ENCODE measurements around the gene RET. TPM values are rescaled to one million over a fixed set of nuclear protein-coding genes. Genes with fewer than 3 reads are reported as not detected.

Gene RET
- total RNA-seq, 1 donor from 2014 or later: 1.1 TPM

DNA sequence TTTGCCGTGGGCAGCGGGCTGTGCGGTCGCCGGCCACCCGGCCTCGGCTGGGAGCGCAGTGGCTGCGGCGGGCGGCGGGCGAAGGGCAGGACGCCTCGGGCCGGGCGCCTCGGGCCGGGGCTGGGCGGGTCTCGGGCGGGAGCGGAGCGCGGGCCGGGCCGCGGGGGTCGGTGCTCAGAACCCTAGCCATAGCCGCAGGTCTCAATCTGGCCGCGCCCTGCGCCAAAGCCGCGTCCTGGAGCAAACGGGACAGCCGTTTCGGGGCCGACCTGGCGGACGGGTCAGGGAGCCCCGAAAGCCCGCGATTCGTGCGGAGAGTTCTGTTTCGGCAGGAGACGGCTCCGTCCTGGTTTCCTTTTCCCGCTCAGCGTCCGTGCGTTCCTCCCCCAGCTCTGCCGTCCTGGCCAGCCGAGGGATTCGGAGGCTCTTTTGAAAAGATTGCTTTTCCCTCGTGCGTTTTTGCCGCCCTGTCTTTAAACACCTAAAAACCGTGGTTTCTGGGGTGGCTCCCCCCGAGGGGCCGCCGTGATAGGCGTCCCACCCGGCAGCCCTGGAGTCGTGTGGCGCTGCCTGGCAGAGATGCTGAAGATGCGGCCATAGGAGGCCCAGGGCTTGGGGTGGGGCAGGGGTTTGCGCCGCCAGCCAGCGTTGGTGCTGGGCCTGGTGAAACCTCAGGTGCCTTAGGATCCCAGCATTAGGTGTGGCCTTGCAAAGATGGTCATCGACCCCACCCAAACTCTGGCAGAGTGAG is 727 bp downstream of the RET start:
- no peak for TF ChIP-seq CTCF (IDR thresholded peaks at IDR 0.05; ENCODE audit: insufficient read depth, low read depth, low read length)
- TF ChIP-seq EZH2 (IDR thresholded peaks at IDR 0.05; ENCODE audit: insufficient read depth, low read length): no peak
- no peaks in the 10 kb centered on the region for H3K4me1 ChIP-seq (ENCODE audit: insufficient read depth, low read length)
- Mint-ChIP-seq H3K9me3 (ENCODE audit: unreplicated experiment) (no peaks in the 10 kb centered on the region), H3K4me3 (ENCODE audit: unreplicated experiment) (peak overlapping the region; percentile 67), H3K27me3 (ENCODE audit: low read depth, unreplicated experiment) (peaks cover 73% of the 10 kb centered on the region), H3K4me1 (ENCODE audit: low read depth, unreplicated experiment) (no peaks in the 10 kb centered on the region), H3K36me3 (ENCODE audit: low read depth, unreplicated experiment) (no peaks in the 10 kb centered on the region), H3K27ac (ENCODE audit: unreplicated experiment) (no peak overlapping the region)
- H3K79me2 ChIP-seq (ENCODE audit: insufficient read depth, low read length): no peaks in the 10 kb centered on the region
- no peak for FAIRE-seq
- DNase-seq (ENCODE audit: low read depth): no peak
- H4K20me1 ChIP-seq (ENCODE audit: insufficient read depth, low read length): no peaks in the 10 kb centered on the region
- H3K9me3 ChIP-seq (ENCODE audit: insufficient read depth, low read depth, low read length): no peaks in the 10 kb centered on the region
- H2AFZ ChIP-seq (ENCODE audit: low read depth, low read length): no peak overlapping the region
- no peak overlapping the region for H3K27ac ChIP-seq (ENCODE audit: low read depth, low read length)
- H3K9ac ChIP-seq (ENCODE audit: low read length): no peak overlapping the region
- H3K36me3 ChIP-seq (ENCODE audit: insufficient read depth, low read length): no peaks in the 10 kb centered on the region
- peak overlapping the region; percentile 69 for H3K4me2 ChIP-seq (ENCODE audit: low read length)
- H3K4me3 ChIP-seq (ENCODE audit: insufficient read depth, low read depth, low read length): peak overlapping the region; percentile 23
- H3K27me3 ChIP-seq (ENCODE audit: insufficient read depth, low read length): peaks cover 18% of the 10 kb centered on the region

DNA sequence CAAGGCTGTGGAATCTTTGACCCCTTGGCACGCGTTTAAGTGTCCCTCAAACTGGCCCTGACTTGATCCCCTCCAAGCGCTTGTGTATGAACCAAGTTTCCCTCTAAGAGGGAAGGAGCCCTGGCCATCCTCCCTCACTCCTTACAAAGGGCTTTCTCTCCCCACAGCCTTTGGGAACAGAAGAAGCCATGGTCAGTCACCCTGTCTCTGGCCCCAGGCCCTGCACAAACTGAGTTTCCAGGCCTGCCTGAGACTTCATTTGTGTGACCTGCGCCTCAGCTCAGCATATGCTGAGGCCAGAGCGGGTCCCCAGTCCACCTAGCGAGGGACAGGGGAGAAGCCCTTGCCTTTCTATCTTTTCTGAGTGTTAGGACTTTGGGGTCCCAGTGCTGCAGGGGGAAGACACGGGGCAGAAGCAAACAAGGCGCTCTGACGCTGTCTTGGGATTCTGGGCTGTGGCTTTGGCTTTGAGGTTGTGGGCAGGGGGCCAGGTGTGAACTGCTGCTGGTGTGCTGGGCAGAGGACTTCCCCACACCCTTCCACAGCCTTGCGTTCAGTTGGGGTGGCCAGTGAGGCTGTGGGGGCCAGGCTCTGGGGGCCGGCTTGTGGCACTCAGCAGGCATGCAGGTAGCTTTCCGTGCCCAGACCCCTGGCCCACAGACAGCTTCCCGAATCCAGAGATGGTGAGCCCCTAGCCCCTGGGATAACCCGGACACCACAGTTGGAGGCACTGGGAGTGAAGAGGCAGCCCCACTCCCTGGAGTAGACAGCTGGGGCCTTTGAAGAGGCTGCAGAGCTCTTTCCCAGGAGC is 1.5 kb downstream of the RET start:
- Histone ChIP-seq H3K4me2 (ENCODE audit: low read length) (no peak overlapping the region), H3K9ac (ENCODE audit: low read length) (no peak overlapping the region), H3K36me3 (ENCODE audit: insufficient read depth, low read length) (no peaks in the 10 kb centered on the region), H3K4me1 (ENCODE audit: insufficient read depth, low read length) (no peaks in the 10 kb centered on the region), H3K4me3 (ENCODE audit: insufficient read depth, low read depth, low read length) (no peak overlapping the region), H4K20me1 (ENCODE audit: insufficient read depth, low read length) (no peaks in the 10 kb centered on the region), H3K9me3 (ENCODE audit: insufficient read depth, low read depth, low read length) (no peaks in the 10 kb centered on the region), H3K79me2 (ENCODE audit: insufficient read depth, low read length) (no peaks in the 10 kb centered on the region), H2AFZ (ENCODE audit: low read depth, low read length) (no peak overlapping the region), H3K27ac (ENCODE audit: low read depth, low read length) (no peak overlapping the region), H3K27me3 (ENCODE audit: insufficient read depth, low read length) (peaks cover 18% of the 10 kb centered on the region)
- FAIRE-seq (no peak), DNase-seq (ENCODE audit: low read depth) (no peak)
- no peak for TF ChIP-seq CTCF (IDR thresholded peaks at IDR 0.05; ENCODE audit: insufficient read depth, low read depth, low read length)
- peak; percentile 2 for TF ChIP-seq EZH2 (IDR thresholded peaks at IDR 0.05; ENCODE audit: insufficient read depth, low read length)
- Mint-ChIP-seq H3K27me3 (ENCODE audit: low read depth, unreplicated experiment) (peaks cover 73% of the 10 kb centered on the region), H3K27ac (ENCODE audit: unreplicated experiment) (no peak overlapping the region), H3K4me1 (ENCODE audit: low read depth, unreplicated experiment) (no peaks in the 10 kb centered on the region), H3K9me3 (ENCODE audit: unreplicated experiment) (no peaks in the 10 kb centered on the region), H3K36me3 (ENCODE audit: low read depth, unreplicated experiment) (no peaks in the 10 kb centered on the region), H3K4me3 (ENCODE audit: unreplicated experiment) (peak overlapping the region; percentile 57)

- Histone ChIP-seq H3K4me2 (ENCODE audit: low read length) (no peak overlapping the region), H2AFZ (ENCODE audit: low read depth, low read length) (no peak overlapping the region), H3K79me2 (ENCODE audit: insufficient read depth, low read length) (no peaks in the 10 kb centered on the region), H3K27ac (ENCODE audit: low read depth, low read length) (no peak overlapping the region), H3K4me1 (ENCODE audit: insufficient read depth, low read length) (no peaks in the 10 kb centered on the region), H3K4me3 (ENCODE audit: insufficient read depth, low read depth, low read length) (no peak overlapping the region), H4K20me1 (ENCODE audit: insufficient read depth, low read length) (no peaks in the 10 kb centered on the region), H3K9ac (ENCODE audit: low read length) (no peak overlapping the region), H3K36me3 (ENCODE audit: insufficient read depth, low read length) (no peaks in the 10 kb centered on the region), H3K27me3 (ENCODE audit: insufficient read depth, low read length) (peaks cover 18% of the 10 kb centered on the region), H3K9me3 (ENCODE audit: insufficient read depth, low read depth, low read length) (no peaks in the 10 kb centered on the region)
- TF ChIP-seq EZH2 (IDR thresholded peaks at IDR 0.05; ENCODE audit: insufficient read depth, low read length) (no peak), CTCF (IDR thresholded peaks at IDR 0.05; ENCODE audit: insufficient read depth, low read depth, low read length) (peak; percentile 15)
- DNase-seq (ENCODE audit: low read depth): no peak
- H3K4me1 Mint-ChIP-seq (ENCODE audit: low read depth, unreplicated experiment): no peaks in the 10 kb centered on the region
- H3K4me3 Mint-ChIP-seq (ENCODE audit: unreplicated experiment): peak overlapping the region; percentile 73
- H3K36me3 Mint-ChIP-seq (ENCODE audit: low read depth, unreplicated experiment): no peaks in the 10 kb centered on the region
- FAIRE-seq: no peak
- H3K27ac Mint-ChIP-seq (ENCODE audit: unreplicated experiment): no peak overlapping the region
- H3K9me3 Mint-ChIP-seq (ENCODE audit: unreplicated experiment): no peaks in the 10 kb centered on the region
- peaks cover 70% of the 10 kb centered on the region for H3K27me3 Mint-ChIP-seq (ENCODE audit: low read depth, unreplicated experiment)
These were observed 2.1 kb downstream of the RET start for GRCh38 chr10:43078986-43079273.
